Activated CD8-positive, alpha-beta memory T cell treated with anti-CD3 and anti-CD28 coated beads, Interleukin-2, amount 50 U/mL, for 1 hour (primary cell): ENCODE results near the gene PTH2.
A peak's percentile ranks its signal among the peaks of the same experiment; 100 is the strongest.

Experiments
- DNase-seq: peaks from one replicate; pipeline ENCODE4 v3.0.0-alpha.2; 2020; ENCODE audit errors: extremely low read depth

The PTH2 gene

GRCh38 chr19:49409441-49410029 is 13.7 kb downstream of the PTH2 start:
- no peak for DNase-seq

- no peak for DNase-seq
These were observed 14.3 kb downstream of the PTH2 start for GRCh38 chr19:49408816-49409440.

- no peak for DNase-seq
These were observed 15.7 kb downstream of the PTH2 start for GRCh38 chr19:49407482-49408015.

- DNase-seq = no peak
These were observed 16.2 kb downstream of the PTH2 start for GRCh38 chr19:49407079-49407478.

- DNase-seq = no peak
These were observed 19.6 kb downstream of the PTH2 start for GRCh38 chr19:49403404-49404187.

GRCh38 chr19:49400029-49400428 is 23.2 kb downstream of the PTH2 start:
- DNase-seq = no peak

GRCh38 chr19:49398931-49399330 is 24.3 kb downstream of the PTH2 start:
- DNase-seq = no peak

- no peak for DNase-seq
These were observed 25.1 kb downstream of the PTH2 start for GRCh38 chr19:49398001-49398615.

- DNase-seq = no peak
These were observed 26.3 kb downstream of the PTH2 start for GRCh38 chr19:49396738-49397505.

GRCh38 chr19:49395581-49396407 is 27.4 kb downstream of the PTH2 start:
- no peak for DNase-seq

- no peak for DNase-seq
These were observed 29.4 kb downstream of the PTH2 start for GRCh38 chr19:49393881-49394280.

- peak; percentile 64 for DNase-seq
These were observed 31.5 kb downstream of the PTH2 start for GRCh38 chr19:49391581-49392399.

GRCh38 chr19:49390929-49391359 is 32.3 kb downstream of the PTH2 start:
- no peak for DNase-seq

GRCh38 chr19:49390131-49390928 is 32.9 kb downstream of the PTH2 start:
- no peak for DNase-seq

- no peak for DNase-seq
These were observed 33.8 kb downstream of the PTH2 start for GRCh38 chr19:49389406-49389805.

GRCh38 chr19:49387936-49388372 is 35.3 kb downstream of the PTH2 start, which contains the start of gene KASH5:
Gene KASH5, plus strand, starts transcription at chr19:49388249. Its CDS starts 2,635 bp downstream, at chr19:49390884.
- peak; percentile 57 for DNase-seq

GRCh38 chr19:49383599-49383998 is 39.6 kb downstream of the PTH2 start:
- no peak for DNase-seq

- no peak for DNase-seq
These were observed 40.6 kb downstream of the PTH2 start for GRCh38 chr19:49382639-49383038.

- no peak for DNase-seq
These were observed 42.9 kb downstream of the PTH2 start for GRCh38 chr19:49380391-49380790.
